Measurements from ENCODE around the gene INPPL1. TPM values are rescaled to one million over a fixed set of nuclear protein-coding genes. Genes with fewer than 3 reads are reported as not detected.

The INPPL1 gene, protein sequence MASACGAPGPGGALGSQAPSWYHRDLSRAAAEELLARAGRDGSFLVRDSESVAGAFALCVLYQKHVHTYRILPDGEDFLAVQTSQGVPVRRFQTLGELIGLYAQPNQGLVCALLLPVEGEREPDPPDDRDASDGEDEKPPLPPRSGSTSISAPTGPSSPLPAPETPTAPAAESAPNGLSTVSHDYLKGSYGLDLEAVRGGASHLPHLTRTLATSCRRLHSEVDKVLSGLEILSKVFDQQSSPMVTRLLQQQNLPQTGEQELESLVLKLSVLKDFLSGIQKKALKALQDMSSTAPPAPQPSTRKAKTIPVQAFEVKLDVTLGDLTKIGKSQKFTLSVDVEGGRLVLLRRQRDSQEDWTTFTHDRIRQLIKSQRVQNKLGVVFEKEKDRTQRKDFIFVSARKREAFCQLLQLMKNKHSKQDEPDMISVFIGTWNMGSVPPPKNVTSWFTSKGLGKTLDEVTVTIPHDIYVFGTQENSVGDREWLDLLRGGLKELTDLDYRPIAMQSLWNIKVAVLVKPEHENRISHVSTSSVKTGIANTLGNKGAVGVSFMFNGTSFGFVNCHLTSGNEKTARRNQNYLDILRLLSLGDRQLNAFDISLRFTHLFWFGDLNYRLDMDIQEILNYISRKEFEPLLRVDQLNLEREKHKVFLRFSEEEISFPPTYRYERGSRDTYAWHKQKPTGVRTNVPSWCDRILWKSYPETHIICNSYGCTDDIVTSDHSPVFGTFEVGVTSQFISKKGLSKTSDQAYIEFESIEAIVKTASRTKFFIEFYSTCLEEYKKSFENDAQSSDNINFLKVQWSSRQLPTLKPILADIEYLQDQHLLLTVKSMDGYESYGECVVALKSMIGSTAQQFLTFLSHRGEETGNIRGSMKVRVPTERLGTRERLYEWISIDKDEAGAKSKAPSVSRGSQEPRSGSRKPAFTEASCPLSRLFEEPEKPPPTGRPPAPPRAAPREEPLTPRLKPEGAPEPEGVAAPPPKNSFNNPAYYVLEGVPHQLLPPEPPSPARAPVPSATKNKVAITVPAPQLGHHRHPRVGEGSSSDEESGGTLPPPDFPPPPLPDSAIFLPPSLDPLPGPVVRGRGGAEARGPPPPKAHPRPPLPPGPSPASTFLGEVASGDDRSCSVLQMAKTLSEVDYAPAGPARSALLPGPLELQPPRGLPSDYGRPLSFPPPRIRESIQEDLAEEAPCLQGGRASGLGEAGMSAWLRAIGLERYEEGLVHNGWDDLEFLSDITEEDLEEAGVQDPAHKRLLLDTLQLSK
- total RNA-seq = 58.9 and 83.4 TPM in 2 replicates

DNA sequence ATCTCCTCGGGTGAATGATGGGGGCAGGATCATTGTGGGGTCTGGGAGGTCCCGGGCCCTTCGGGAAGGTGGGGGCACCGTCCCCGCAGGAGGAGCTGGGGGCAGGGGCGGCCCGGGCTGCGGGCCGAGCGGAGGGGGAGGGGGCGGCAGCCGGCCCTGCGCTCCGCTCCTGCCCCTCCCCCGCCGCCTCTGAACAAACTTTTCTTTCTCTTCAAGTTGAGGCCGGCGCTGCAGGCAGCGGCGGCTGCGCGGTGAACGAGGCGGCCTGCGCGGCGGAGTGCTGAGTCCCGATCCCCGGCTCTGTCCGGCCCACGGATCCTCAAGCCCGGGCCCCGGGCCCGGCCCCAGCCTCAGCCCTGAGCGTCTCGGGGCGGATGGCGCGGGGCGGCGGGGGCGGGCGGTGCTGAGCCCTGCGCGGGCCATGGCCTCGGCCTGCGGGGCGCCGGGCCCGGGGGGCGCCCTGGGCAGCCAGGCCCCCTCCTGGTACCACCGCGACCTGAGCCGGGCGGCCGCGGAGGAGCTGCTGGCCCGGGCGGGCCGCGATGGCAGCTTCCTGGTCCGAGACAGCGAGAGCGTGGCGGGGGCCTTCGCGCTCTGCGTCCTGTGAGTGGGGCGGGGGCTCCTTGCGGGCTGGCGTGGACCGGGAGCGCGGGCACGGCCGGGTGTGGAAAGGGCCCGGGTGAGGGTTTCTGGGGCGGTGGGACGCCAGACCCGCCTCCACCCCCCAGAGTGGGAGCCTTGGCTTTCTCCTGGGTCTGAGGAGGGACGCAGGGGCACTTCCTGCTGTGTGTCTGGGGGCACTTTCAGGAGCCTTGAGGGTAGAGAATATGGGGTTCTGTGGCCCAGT, at the start of gene INPPL1:
INPPL1 (plus strand) TSS at position 204 of the 847 bp plus-strand sequence; CDS start at position 422, 218 bp downstream.

DNA sequence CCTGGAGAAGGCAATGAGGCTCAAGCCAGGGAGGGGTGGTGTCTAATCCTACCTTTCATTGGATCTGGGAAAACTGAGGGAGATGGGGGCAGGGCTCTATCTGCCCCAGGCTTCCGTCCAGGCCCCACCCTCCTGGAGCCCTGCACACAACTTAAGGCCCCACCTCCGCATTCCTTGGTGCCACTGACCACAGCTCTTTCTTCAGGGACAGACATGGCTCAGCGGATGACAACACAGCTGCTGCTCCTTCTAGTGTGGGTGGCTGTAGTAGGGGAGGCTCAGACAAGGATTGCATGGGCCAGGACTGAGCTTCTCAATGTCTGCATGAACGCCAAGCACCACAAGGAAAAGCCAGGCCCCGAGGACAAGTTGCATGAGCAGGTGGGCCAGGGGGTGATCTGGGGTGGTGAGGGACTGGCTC, 32.6 kb upstream of the INPPL1 start, which contains the start of gene FOLR1:
FOLR1 (plus strand) TSS at position 180 of the 421 bp plus-strand sequence; CDS start at position 214, 34 bp downstream.

DNA sequence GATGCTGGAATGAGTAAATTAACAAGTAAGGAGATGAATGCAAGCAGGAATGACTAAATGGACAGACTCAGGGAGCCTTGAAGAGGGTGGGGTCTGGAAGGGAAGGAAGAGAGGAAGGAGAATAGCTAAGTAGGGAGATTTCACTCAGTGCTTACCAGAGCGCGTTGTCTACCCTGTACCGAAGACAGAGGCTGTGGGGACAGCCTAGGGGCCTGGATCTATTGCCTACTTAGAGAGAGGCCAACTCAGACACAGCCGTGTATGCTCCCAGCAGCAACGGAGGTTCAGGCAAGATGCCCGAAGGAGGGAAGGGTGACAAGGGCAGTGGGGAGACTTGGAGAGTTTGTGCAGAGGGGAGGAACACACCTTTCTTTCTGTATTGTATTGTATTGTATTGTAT, 7.9 kb upstream of the INPPL1 start, which contains the start of gene FOLR2:
FOLR2 (plus strand) TSS at position 157 of the 400 bp plus-strand sequence. CDS start 1,791 bp downstream, outside the sequence.

DNA sequence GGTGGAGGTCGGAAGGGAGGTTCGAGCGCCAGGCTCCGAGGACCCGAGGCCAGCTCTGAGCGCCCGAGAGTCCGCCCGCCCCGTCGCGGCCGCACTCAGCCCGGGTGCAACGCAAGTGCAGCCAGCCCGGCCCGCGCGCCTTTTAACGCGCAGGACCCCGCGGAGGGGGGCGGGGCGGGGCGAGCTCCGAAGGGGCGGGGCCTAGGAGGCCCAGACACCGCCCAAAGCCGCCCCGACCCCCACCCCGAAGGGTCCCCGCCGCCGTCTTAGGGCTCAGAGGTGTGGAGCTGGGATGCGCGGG, 19.4 kb downstream of the INPPL1 start, which contains the start of gene PHOX2A:
PHOX2A (minus strand) TSS at position 117 of the 301 bp plus-strand sequence. CDS start 172 bp downstream, outside the sequence.

Other genes with a start within 250 kb of the INPPL1 start
- gene IL18BP, start 225.9 kb upstream of the INPPL1 start, total RNA-seq = 1.9 and 2.0 TPM in 2 replicates
- 170 and 206 TPM in 2 replicates for gene NUMA1, start 144.2 kb upstream of the INPPL1 start, total RNA-seq
- 2.5 and 5.3 TPM in 2 replicates for gene LRRC51, start 143.9 kb upstream of the INPPL1 start, total RNA-seq
- 105 and 127 TPM in 2 replicates for gene LAMTOR1, start 121.5 kb upstream of the INPPL1 start, total RNA-seq
- gene TOMT, start 118.8 kb upstream of the INPPL1 start, total RNA-seq = not detected in 2 replicates
- 29.9 and 49.2 TPM in 2 replicates for gene ANAPC15, start 112.1 kb upstream of the INPPL1 start, total RNA-seq
- gene FOLR3, start 89.0 kb upstream of the INPPL1 start, total RNA-seq = 3.8 and 11.1 TPM in 2 replicates
- 0.12 TPM in 1 of 2 replicates, not detected in the other for gene FOLR1, start 32.6 kb upstream of the INPPL1 start, total RNA-seq
- gene FOLR2, start 8.0 kb upstream of the INPPL1 start, total RNA-seq = not detected in 2 replicates
- gene PHOX2A, start 19.4 kb downstream of the INPPL1 start, total RNA-seq = not detected in 2 replicates
- 44.5 and 69.4 TPM in 2 replicates for gene CLPB, start 209.8 kb downstream of the INPPL1 start, total RNA-seq